Neural crest cell (in vitro differentiated cells): ENCODE results near the gene HIPK3. TPM values are rescaled to one million over a fixed set of nuclear protein-coding genes. Genes with fewer than 3 reads are reported as not detected.

Source experiments
- DNase-seq: peaks from one replicate; pipeline ENCODE4 v3.0.0; 2021; ENCODE audit warnings: low read depth, mixed read lengths, low spot score
- H3K27ac Mint-ChIP-seq: one replicate; pipeline ENCODE4 v1.8.0; 2021; ENCODE audit warnings: mild to moderate bottlenecking, mixed read lengths; ENCODE audit not compliant: unreplicated experiment
- H3K27me3 Mint-ChIP-seq: 2 replicates; pipeline ENCODE4 v1.8.0; 2021; ENCODE audit warnings: low read depth, mild to moderate bottlenecking, mixed read lengths
- H3K36me3 Mint-ChIP-seq: 2 replicates; pipeline ENCODE4 v1.8.0; 2021; ENCODE audit warnings: low read depth, mild to moderate bottlenecking, mixed read lengths
- H3K4me1 Mint-ChIP-seq: 2 replicates; pipeline ENCODE4 v1.8.0; 2021; ENCODE audit warnings: mixed read lengths
- H3K4me3 Mint-ChIP-seq: one replicate; pipeline ENCODE4 v1.8.0; 2021; ENCODE audit warnings: mild to moderate bottlenecking, mixed read lengths
- H3K9me3 Mint-ChIP-seq: 2 replicates; pipeline ENCODE4 v1.8.0; 2021; ENCODE audit warnings: mixed read lengths
- total RNA-seq: library from RNA; stranded (reverse); gene quantifications from 2 replicates; pipeline ENCODE4 v1.2.1, GENCODE V29; 2021
- TF ChIP-seq, protein P1 (sequence below): fragments of 200-600 bp; sonication (generic); conservative IDR thresholded peaks from 2 replicates; pipeline ENCODE4 v1.5.0; 2021; ENCODE audit warnings: antibody characterized with exemption, mild to moderate bottlenecking

Gene HIPK3
- total RNA-seq, 1 donor from 2014 or later, result 33.8 TPM

DNA sequence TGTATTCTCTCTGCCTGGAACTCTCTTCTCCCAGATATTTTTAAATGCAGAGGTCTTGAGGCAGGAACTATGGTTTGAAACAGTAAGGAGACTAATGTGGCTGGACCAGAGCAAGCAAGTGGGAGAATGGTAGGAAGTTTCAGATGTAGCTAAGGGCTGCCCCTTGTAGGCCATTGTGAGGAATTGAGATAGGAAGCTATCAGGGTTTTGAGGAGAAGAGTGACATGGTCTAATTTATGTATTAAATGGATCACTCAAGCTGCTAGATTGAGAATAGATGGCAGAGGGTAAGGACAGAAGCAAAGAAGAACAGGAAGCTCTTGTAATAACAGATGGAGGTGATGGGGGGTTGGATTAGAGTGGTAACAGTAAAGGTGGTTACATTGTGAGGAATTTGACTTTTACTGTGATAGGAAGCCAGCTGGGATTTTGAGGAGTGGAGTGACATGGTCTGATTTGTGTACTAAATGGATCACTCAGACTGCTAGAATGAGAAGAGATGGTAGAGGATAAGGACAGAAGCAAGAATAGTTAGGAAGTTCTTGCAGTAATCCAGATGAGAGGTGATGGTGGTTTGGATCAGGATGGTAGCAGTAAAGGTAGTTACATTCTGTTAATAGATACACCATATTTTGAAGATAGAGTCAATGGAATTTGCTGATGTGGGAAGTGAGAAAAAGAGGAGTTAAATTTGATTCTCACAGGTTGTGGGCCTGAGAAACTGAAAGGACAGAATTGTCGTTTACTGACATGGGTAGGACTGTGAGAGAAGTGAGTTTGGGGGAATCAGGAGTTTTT lies 63.0 kb downstream of the HIPK3 start:
- TF ChIP-seq, protein P1, sequence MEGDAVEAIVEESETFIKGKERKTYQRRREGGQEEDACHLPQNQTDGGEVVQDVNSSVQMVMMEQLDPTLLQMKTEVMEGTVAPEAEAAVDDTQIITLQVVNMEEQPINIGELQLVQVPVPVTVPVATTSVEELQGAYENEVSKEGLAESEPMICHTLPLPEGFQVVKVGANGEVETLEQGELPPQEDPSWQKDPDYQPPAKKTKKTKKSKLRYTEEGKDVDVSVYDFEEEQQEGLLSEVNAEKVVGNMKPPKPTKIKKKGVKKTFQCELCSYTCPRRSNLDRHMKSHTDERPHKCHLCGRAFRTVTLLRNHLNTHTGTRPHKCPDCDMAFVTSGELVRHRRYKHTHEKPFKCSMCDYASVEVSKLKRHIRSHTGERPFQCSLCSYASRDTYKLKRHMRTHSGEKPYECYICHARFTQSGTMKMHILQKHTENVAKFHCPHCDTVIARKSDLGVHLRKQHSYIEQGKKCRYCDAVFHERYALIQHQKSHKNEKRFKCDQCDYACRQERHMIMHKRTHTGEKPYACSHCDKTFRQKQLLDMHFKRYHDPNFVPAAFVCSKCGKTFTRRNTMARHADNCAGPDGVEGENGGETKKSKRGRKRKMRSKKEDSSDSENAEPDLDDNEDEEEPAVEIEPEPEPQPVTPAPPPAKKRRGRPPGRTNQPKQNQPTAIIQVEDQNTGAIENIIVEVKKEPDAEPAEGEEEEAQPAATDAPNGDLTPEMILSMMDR, result no peak
- DNase-seq, result no peak
- Mint-ChIP-seq H3K27me3 (no peaks in the 10 kb centered on the region), H3K9me3 (no peaks in the 10 kb centered on the region), H3K4me3 (no peak overlapping the region), H3K27ac (no peak overlapping the region), H3K4me1 (peaks cover 6% of the 10 kb centered on the region), H3K36me3 (no peaks in the 10 kb centered on the region)

DNA sequence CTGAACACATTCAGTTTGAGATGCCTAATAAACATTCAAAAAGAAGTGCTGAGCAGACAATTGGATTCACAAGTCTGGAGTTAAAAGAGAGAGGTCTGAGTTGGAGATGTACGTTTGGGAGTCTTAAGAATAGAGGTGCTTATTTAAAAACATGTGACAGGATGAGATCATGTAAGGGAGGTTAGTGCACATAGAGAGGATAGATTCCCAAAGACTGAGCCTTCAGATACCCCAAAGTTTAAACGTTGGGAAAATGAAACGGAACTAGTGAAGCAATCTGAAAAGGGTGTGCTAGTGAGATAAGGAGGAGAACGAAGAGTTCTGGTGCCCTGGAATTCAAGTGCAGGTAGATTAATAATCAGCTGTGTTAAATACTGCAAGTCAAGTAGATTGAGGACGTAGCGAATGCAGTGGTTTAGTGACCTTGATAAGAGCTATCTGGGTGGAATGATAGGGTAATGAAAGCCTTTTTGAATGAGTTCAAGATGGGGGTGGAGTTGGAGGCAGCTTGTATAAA lies 63.7 kb downstream of the HIPK3 start:
- TF ChIP-seq, protein P1, result no peak
- Mint-ChIP-seq H3K27ac (no peak overlapping the region), H3K36me3 (no peaks in the 10 kb centered on the region), H3K4me3 (no peak overlapping the region), H3K27me3 (no peaks in the 10 kb centered on the region), H3K4me1 (peaks cover 6% of the 10 kb centered on the region), H3K9me3 (no peaks in the 10 kb centered on the region)
- no peak for DNase-seq

DNA sequence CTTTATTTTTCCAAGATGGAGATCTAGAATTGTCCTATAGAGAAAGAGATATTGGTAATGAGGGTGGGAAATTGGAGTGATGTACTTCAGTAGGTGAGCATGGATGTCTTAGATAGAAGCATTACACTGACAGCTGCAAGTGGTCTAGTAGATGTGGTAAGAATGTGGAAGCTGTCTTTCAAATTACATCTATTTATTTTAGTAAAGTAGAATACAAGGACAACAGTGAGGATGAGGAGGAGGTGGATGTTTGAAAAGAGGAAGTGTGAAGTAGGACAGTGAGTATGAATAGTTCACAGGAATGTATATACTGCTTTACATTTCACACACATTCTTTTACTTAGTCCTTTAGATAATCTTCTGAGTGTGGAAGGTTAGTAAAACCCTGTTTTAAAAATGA lies 64.2 kb downstream of the HIPK3 start:
- Mint-ChIP-seq H3K27me3 (no peaks in the 10 kb centered on the region), H3K36me3 (no peaks in the 10 kb centered on the region), H3K9me3 (no peaks in the 10 kb centered on the region), H3K4me3 (no peak overlapping the region), H3K4me1 (peaks cover 6% of the 10 kb centered on the region), H3K27ac (no peak overlapping the region)
- DNase-seq, result no peak
- TF ChIP-seq, protein P1, result no peak

DNA sequence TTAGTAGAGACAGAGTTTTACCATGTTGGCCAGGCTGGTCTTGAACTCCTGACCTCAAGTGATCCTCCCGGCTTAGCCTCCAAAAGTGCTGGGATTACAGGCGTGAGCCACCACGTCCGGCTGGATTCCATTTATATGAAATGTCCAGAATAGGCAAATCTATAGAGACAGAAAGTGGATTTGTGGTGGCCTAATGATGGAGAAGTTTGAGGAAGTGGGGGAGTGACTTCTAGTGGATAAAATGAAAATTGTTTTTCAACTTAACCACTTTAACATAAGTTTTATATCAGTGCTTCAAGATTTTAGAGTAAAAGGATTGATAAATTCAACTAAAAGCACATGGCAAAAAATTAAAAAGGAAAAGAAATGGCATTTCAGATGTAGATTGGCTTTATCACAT lies 66.2 kb downstream of the HIPK3 start:
- peaks cover 6% of the 10 kb centered on the region for H3K4me1 Mint-ChIP-seq
- H3K27me3 Mint-ChIP-seq, result no peaks in the 10 kb centered on the region
- H3K9me3 Mint-ChIP-seq, result no peaks in the 10 kb centered on the region
- no peak overlapping the region for H3K4me3 Mint-ChIP-seq
- H3K36me3 Mint-ChIP-seq, result no peaks in the 10 kb centered on the region
- H3K27ac Mint-ChIP-seq, result no peak overlapping the region
- no peak for DNase-seq
- TF ChIP-seq, protein P1, result no peak

DNA sequence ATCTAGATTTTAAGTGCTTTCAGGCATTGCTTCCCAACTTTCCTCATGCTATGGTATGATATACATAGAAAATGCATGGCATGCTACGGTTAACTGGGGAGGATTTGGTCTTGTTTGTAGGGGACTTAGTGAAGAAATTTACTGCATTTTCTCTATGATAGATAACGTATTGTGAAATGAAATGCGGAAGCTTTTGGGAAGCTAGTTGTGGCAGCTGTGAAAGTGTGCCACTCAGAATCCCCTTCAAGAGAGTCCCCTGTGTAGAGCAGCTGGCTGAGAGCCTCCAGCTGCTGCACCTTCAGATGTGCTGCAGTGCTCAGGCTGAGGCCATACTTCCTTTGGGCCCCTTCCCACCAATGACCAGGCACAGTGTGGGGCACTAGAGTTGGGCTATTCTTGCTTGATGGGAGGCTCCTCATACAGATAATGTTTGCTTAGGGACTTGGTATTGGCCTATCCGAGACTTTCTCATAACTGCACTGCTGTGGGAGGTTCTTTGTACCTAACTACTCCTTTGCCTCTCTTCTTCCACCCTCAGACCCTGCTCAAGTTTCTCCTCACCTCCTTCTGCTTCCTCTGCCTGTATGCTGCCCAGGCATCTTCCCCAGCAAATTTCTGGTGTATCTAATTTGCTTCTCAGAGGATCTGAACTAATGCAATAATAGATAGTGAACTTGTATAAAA lies 67.3 kb downstream of the HIPK3 start:
- DNase-seq, result no peak
- no peak overlapping the region for H3K27ac Mint-ChIP-seq
- H3K9me3 Mint-ChIP-seq, result no peaks in the 10 kb centered on the region
- no peaks in the 10 kb centered on the region for H3K27me3 Mint-ChIP-seq
- no peak overlapping the region for H3K4me3 Mint-ChIP-seq
- TF ChIP-seq, protein P1, result no peak
- H3K4me1 Mint-ChIP-seq, result peaks cover 6% of the 10 kb centered on the region
- H3K36me3 Mint-ChIP-seq, result no peaks in the 10 kb centered on the region
